GM18511 (cell line): ENCODE measurements around the gene FBXL20.
"Not testable (repeated sequence)": the region's sequence is repeated elsewhere in the genome, so short reads cannot be mapped to it uniquely, and the experiment has no call there.

Source experiments
- ATAC-seq: cut with Tn5 transposase; IDR thresholded peaks from one replicate; pipeline ENCODE4 v1.9.1; 2021; ENCODE audit warnings: mild to moderate bottlenecking, moderate library complexity; ENCODE audit not compliant: unreplicated experiment

Gene FBXL20, protein sequence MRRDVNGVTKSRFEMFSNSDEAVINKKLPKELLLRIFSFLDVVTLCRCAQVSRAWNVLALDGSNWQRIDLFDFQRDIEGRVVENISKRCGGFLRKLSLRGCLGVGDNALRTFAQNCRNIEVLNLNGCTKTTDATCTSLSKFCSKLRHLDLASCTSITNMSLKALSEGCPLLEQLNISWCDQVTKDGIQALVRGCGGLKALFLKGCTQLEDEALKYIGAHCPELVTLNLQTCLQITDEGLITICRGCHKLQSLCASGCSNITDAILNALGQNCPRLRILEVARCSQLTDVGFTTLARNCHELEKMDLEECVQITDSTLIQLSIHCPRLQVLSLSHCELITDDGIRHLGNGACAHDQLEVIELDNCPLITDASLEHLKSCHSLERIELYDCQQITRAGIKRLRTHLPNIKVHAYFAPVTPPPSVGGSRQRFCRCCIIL

GRCh38 chr17:39401412-39402243 is at the start of gene FBXL20:
Gene FBXL20, minus strand, starts transcription at chr17:39401626. Its CDS starts 224 bp downstream, at chr17:39401402.
- ATAC-seq = peak; percentile 73

DNA sequence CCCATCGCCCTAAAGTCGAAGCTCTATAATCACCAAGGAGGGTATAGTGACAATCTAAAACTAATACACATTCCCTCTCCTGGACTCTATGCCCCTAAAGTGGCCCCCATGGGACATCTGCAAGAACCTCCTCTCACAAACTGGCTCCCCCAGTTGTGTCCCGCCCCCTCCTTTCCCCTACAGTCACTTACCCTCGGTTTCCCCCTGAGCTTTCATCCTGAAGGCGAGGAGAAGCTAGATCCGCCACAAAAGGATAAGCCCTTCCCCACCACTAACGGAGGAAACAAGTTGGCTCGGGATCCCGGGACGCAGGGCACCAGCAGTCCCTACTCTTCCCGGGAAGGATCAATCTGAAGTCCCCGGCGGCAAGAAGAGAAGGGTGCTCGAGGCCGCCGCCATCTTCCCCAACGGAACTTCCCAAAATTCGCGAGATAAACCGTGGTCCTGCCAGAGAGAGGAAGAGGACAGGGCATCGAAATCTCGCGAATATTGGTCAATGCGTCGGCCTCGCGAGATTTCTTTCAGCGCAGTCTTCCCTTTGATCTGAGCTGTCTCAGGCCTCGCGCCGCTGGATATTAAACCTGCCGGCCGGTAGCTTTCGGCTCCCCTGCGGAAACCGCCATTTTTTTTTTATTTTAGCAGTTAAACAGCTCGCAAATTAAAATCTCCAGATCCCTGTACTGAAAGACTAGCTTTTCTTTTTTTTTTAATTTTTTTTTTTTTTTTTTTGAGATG is 49.6 kb upstream of the FBXL20 start, which contains the start of gene MED1:
TSS of gene MED1 (minus strand) at position 417 of the 735 bp plus-strand sequence. CDS start at position 216, 201 bp downstream.
- ATAC-seq = peak; percentile 84

- no peak for ATAC-seq
These were observed 48.6 kb upstream of the FBXL20 start for GRCh38 chr17:39450051-39450450.

DNA sequence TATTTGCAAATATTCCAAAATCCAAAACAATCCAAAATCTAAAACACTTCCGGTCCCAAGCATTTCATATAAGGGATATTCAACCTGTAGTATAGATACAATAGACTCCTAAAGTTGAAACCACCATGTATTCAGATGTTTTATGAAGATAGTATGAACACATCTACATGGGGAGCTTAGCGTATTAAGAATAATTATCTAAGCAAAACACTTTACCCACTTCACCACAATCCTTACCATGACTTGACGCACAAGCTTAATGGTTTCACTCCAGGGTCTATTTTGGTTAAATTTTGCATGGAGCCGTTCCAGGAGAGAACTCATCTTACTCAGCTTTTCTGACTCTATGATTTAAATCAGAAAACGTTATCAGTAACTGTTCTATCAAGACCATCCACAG is 46.1 kb upstream of the FBXL20 start:
- ATAC-seq = no peak

- no peak for ATAC-seq
These were observed 41.9 kb upstream of the FBXL20 start for GRCh38 chr17:39443326-39443725.

DNA sequence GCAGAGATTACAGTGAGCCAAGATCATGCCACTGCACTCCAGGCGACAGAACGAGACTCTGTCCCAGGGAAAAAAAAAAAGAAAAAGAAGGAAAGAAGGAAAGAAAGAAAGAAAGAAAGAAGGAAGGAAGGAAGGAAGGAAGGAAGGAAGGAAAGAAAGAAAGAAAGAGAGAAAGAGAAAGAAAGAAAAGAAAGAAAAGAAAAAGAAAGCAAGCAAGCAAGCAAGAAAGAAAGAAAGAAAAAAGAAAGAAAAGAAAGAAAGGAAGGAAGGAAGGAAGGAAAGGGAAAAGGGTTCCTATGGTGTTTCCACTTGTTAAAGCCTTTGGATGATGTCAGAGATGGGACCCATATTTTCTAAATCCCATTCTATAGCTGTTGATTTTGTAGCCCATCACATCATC is 38.4 kb upstream of the FBXL20 start:
- not testable (repeated sequence) for ATAC-seq

DNA sequence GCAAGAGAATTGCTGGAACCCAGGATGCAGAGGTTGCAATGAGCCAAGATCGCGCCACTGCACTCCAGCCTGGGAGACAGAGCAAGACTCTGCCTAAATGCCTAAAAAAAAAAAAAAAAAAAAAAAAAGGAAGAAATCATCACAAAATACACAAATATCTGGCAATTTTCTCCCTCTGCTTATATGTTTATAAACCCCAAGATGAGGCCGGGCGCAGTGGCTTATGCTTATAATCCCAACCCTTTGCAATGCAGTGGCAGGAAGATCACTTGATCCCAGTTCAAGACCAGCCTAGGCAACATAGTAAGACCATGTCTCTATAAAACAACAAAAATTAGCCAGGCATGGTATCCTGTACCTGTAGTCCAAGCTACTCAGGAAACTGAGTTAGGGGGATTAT is 28.2 kb upstream of the FBXL20 start:
- ATAC-seq = no peak

GRCh38 chr17:39416141-39416540 is 14.7 kb upstream of the FBXL20 start:
- ATAC-seq = no peak

GRCh38 chr17:39410279-39410678 is 8.9 kb upstream of the FBXL20 start:
- ATAC-seq = no peak

DNA sequence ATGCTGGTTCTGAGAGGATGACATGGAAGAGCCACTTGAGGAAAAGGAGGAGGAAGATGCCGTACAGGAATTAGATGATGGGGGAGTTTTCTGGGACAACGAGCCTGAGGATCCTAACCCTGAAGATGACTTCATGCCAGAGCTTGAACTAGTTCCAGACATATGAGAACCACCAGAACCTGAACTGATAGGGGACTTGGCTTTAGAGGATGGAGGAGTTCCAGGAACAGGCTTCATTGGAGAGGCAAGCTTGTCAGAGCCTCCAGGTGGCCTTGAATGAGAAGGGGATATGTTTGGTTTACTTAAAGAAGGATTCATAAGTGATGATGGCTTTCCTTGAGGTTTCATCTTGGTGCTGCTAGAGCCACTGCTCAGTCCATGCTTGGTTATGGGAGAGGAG is 6.9 kb upstream of the FBXL20 start:
- no peak for ATAC-seq

DNA sequence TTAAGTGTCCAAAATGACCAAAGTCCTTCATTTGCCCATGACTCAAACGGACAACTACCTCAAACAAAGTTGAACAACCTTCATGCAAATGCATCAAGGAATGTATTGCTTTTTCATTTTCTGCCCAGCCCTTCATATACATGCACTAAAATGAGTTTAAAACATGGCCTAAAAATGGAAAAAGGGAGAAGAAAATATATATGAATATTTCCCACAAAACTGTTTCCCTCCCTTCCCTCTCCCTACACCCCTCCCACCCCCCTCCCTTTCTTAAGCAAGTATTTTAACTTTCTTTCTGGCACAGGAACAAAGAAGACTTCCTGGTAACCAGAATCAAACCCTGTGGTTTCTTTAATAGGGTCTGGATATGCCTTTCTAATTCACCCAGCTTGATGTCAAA is 5.5 kb upstream of the FBXL20 start:
- ATAC-seq = no peak

- ATAC-seq = no peak
These were observed 4.0 kb upstream of the FBXL20 start for GRCh38 chr17:39405436-39405835.

DNA sequence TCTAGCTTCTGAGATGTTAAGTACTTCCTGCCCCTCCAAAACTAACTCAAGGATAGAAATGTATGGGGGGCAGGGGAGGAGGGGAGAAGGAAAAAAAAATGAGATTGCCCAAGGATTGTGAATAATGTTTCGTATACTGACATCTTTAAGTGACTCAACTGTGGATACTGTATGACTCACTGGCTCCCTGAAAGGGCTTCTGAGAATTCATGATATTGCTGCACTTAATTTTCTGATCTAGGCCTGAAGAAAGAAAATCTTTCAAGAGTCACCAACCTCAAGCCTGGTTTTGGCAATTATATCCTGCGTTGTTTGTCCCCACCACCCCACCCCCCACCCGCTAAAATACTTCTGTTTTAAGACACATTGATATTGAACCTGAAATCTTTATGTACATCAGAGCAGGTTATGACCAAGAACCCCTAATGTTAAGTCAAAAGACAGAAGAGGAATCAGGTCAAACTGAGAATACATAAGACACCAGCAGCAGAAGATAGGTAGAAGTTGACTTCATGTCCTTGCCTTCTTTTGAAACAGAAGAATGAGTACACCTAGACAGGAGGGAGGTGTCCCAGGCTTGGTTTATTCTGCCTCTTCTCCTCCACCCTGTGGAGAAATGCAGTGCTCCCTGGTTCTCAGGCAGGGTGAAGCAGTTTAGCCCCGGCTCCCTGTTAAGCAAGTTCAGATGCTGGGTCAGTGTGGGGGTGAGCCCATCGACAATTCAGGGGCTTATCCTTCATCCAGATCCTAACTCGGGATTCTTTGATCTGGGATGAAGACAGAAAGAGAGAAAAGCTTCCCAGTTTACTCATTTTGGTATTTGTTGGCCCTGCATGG is 3.3 kb upstream of the FBXL20 start:
- ATAC-seq = no peak

GRCh38 chr17:39402890-39403605 is 1.6 kb upstream of the FBXL20 start:
- ATAC-seq = no peak

GRCh38 chr17:39402244-39402889 is 941 bp upstream of the FBXL20 start:
- ATAC-seq = peak; percentile 66

- peak; percentile 16 for ATAC-seq
These were observed 647 bp downstream of the FBXL20 start for GRCh38 chr17:39400547-39401411.

GRCh38 chr17:39399791-39400190 is 1.6 kb downstream of the FBXL20 start:
- ATAC-seq = no peak

GRCh38 chr17:39393736-39394135 is 7.7 kb downstream of the FBXL20 start:
- ATAC-seq = no peak
